Thoracic aorta (tissue), 2 donors: ENCODE data around the gene MIB2. TPM values are rescaled to one million over a fixed set of nuclear protein-coding genes. Genes with fewer than 3 reads are reported as not detected.
A peak's percentile ranks its signal among the peaks of the same experiment; 100 is the strongest.

ENCODE experiments used
- ATAC-seq: fragments of 150-250 bp; one replicate; pipeline ENCODE4 v1.8.0; 2017; ENCODE audit warnings: low read depth; ENCODE audit not compliant: insufficient number of reproducible peaks, low FRiP score
- DNase-seq: peaks from one replicate; pipeline ENCODE4 v3.0.0-alpha.2; 2020; ENCODE audit warnings: low spot score
- H3K27ac ChIP-seq, 2 donors: fragments of 200-600 bp; sonication (generic); 1 replicate in 1 of 2; 2 replicates in 1 of 2; pipeline ENCODE4 v1.5.1; 2016; ENCODE audit warnings: mild to moderate bottlenecking in 2 of 2, moderate library complexity in 2 of 2
- H3K27me3 ChIP-seq: fragments of 200-600 bp; sonication (generic); replicated peaks from 2 replicates; pipeline ENCODE4 v1.6.0; 2016; ENCODE audit warnings: mild to moderate bottlenecking; ENCODE audit not compliant: insufficient read depth
- H3K36me3 ChIP-seq: fragments of 200-600 bp; sonication (generic); one replicate; pipeline ENCODE4 v1.5.1; 2016
- H3K4me1 ChIP-seq, 2 donors: fragments of 200-600 bp; sonication (generic); 1 replicate in 1 of 2; 2 replicates in 1 of 2; pipeline versions ENCODE4 v1.5.1 to v1.6.0; 2016; ENCODE audit warnings: low read depth in 2 of 2, mild to moderate bottlenecking in 1 of 2; ENCODE audit not compliant: control insufficient read depth in 1 of 2
- H3K4me3 ChIP-seq: fragments of 200-600 bp; sonication (generic); 2 replicates; pipeline ENCODE4 v1.5.1; 2016; ENCODE audit warnings: mild to moderate bottlenecking
- H3K9me3 ChIP-seq: fragments of 200-600 bp; sonication (generic); 2 replicates; pipeline ENCODE4 v1.5.1; 2016
- total RNA-seq, 2 donors: library from RNA; depleted of rRNA; stranded (reverse); fragments of >200 nt; gene quantifications; one replicate each; pipeline versions ENCODE4 v1.1.0 to v1.2.3, GENCODE V29; 2016
- TF ChIP-seq, protein P1 (sequence below): fragments of 200-600 bp; sonication (generic); IDR thresholded peaks from one replicate; pipeline ENCODE4 v1.5.1; 2019; ENCODE audit warnings: antibody characterized with exemption

The MIB2 gene
- total RNA-seq, 2 donors from 2014 or later = 48.6 to 102 TPM

DNA sequence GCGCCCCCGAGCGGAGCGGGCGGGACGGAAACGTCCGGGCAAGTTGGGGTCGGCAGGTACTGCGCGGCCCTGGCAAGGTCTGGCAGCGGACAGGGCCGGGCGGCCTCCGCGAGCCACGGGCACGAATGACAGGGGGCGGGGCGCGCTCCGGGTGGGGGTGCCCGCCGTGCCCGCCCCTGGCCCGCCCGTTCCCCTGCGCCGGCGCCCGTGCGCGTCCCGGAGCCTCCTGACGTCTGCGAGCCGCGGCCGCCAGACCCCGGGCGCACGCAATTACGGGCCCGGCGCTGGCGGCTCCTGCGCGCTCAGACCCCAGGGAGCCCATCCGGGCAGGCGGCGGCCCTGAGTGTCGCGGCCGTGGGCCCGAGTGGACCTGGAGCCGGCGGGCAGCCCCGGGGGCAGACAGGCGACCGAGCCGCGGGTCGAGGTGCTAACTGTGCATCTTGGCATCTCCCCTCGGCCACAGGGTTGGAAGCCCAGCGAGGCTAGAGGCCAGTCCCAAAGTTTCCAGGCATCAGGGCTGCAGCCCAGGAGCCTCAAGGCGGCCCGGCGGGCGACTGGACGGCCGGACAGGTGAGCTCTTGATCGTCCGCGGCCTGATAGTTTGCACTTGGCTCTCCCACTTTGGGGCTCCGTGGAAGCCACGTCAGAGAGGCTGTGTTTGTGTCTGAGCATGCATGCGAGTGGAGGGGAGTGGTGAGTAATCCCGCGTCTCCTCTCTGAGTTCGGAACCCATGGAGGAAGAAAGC lies 918 bp downstream of the MIB2 start:
- TF ChIP-seq, protein P1, sequence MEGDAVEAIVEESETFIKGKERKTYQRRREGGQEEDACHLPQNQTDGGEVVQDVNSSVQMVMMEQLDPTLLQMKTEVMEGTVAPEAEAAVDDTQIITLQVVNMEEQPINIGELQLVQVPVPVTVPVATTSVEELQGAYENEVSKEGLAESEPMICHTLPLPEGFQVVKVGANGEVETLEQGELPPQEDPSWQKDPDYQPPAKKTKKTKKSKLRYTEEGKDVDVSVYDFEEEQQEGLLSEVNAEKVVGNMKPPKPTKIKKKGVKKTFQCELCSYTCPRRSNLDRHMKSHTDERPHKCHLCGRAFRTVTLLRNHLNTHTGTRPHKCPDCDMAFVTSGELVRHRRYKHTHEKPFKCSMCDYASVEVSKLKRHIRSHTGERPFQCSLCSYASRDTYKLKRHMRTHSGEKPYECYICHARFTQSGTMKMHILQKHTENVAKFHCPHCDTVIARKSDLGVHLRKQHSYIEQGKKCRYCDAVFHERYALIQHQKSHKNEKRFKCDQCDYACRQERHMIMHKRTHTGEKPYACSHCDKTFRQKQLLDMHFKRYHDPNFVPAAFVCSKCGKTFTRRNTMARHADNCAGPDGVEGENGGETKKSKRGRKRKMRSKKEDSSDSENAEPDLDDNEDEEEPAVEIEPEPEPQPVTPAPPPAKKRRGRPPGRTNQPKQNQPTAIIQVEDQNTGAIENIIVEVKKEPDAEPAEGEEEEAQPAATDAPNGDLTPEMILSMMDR = no peak

DNA sequence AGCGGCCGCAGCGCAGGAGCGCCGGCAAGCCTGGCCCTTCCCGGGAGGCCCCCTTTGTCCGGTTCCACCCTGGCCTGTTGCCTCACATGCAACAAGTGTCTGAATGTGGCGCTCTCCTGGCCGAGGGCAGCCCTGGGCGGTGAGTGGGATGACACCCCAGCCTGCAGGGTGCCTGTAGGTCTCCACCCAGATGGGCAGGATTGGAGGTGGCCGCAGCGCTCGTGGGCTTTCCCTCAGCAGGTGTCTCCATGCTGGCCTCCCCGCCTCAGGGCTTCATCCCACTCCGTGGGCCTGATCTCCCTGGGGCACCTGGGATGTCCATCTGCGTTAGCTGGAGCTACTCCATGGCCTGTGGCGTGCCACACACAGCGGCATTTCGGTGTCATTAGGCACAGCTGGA lies 1.5 kb downstream of the MIB2 start:
- H3K27ac ChIP-seq = no peak overlapping the region
- H3K4me3 ChIP-seq = peak overlapping the region; percentile 96
- no peaks in the 10 kb centered on the region for H3K9me3 ChIP-seq
- H3K4me1 ChIP-seq = peaks cover 18 to 30% of the 10 kb centered on the region in 2 donors
- peaks cover 8% of the 10 kb centered on the region for H3K36me3 ChIP-seq
- TF ChIP-seq, protein P1 = no peak
- H3K27me3 ChIP-seq = no peaks in the 10 kb centered on the region
- DNase-seq (no peak), ATAC-seq (no peak)

More for the DNA sequence above, 918 bp downstream of the MIB2 start:
- DNase-seq (no peak), ATAC-seq (peak; percentile 5)
- no peaks in the 10 kb centered on the region for H3K27me3 ChIP-seq
- peaks cover 8% of the 10 kb centered on the region for H3K36me3 ChIP-seq
- H3K4me1 ChIP-seq = peaks cover 18 to 30% of the 10 kb centered on the region in 2 donors
- H3K4me3 ChIP-seq = peak overlapping the region; percentile 96
- peak overlapping the region; percentile 99 to 100 for H3K27ac ChIP-seq
- no peaks in the 10 kb centered on the region for H3K9me3 ChIP-seq

DNA sequence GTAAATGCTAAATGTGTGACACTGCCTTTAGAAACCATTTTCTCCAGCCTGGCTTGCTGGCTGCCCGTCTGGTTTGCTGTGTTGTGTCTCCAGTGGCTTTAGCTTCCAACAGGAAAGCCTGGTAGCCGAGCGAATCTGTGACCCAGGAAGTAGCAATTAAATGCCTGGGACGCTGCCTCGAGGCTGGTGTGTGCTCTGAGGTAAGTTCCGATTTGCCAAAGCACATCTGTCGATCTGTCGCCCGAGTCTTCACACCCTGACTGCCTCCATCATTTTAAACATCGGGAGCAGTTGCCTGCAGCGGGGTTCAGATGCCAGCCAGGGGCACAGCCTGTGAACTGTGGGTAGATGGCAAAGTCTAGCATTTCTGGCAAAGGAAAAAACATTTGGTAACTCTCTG lies 2.2 kb downstream of the MIB2 start:
- ATAC-seq = no peak
- H3K27me3 ChIP-seq = no peaks in the 10 kb centered on the region

DNA sequence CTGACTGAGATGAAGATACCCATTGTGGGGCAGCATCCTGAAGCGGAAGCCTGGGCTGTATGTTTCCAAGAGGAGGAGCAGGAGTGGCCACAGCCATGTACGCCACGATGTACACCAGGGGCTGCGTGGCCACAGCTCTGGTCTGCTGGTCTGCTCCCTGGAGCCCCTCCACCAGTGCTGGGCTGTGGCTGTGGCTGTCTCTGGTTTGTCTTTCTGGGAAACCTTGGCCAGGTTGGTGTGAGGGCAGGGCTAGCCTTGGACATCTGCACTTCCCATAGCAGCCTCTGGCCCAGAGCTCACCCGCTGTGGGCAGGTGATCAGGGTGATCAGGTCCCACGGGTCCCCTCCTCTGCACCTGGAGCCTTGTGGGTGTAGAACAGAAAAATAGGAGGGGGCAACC lies 2.6 kb downstream of the MIB2 start:
- H3K36me3 ChIP-seq = peaks cover 8% of the 10 kb centered on the region
- DNase-seq = no peak
- no peaks in the 10 kb centered on the region for H3K27me3 ChIP-seq
- H3K27ac ChIP-seq = no peak overlapping the region
- H3K9me3 ChIP-seq = no peaks in the 10 kb centered on the region
- H3K4me3 ChIP-seq = no peak overlapping the region
- TF ChIP-seq, protein P1 = no peak
- H3K4me1 ChIP-seq = peaks cover 18 to 30% of the 10 kb centered on the region in 2 donors
- no peak for ATAC-seq

More for the DNA sequence above, 2.2 kb downstream of the MIB2 start:
- TF ChIP-seq, protein P1 = no peak
- H3K4me3 ChIP-seq = no peak overlapping the region
- peaks cover 8% of the 10 kb centered on the region for H3K36me3 ChIP-seq
- no peak for DNase-seq
- H3K9me3 ChIP-seq = no peaks in the 10 kb centered on the region
- H3K27ac ChIP-seq = no peak overlapping the region
- H3K4me1 ChIP-seq = peaks cover 18 to 30% of the 10 kb centered on the region in 2 donors

DNA sequence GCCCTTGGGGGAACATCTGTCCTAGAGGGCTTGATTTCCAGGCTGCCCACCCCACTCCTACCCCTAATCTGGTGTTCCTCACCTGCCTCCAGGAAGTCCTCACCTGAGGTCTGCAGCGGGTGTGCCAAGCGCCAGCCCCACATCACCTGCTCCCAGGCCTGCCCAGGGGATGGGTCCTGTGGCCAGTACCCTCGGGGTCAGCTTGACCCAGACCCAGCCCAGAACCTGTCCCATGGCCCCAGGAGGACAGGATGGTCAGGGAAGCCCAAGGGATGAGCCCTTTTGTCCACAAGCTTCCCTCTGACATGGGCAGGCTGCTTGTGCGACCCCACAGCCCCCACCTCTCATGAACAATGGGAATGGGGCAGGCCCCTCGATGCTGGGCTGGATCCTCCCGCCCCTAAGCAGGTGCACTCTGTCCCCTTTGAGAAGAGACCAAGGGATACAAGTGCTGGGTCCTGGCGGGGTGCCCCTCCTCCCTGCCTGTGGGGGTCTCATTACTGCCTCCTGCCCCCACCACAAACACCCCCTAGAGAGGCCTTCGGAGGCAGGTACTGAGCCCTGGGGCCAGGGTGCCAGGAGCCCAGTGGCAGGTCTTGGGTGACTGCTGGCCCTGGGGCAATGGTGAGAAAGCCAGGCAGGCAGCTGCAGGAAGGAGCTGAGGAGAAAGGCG lies 3.2 kb downstream of the MIB2 start:
- H3K4me3 ChIP-seq = no peak overlapping the region
- H3K4me1 ChIP-seq = peaks cover 18 to 27% of the 10 kb centered on the region in 2 donors
- ATAC-seq (no peak), DNase-seq (no peak)
- TF ChIP-seq, protein P1 = no peak
- no peak overlapping the region for H3K27ac ChIP-seq
- H3K27me3 ChIP-seq = no peaks in the 10 kb centered on the region
- peaks cover 8% of the 10 kb centered on the region for H3K36me3 ChIP-seq
- H3K9me3 ChIP-seq = no peaks in the 10 kb centered on the region
